Hepatocyte (in vitro differentiated cells): ENCODE data around the gene RASD2.

Source experiments
- EZH2 ChIP-seq: fragments of 200-600 bp; sonication (generic); IDR thresholded peaks from 2 replicates; pipeline ENCODE4 v1.6.1; 2016; ENCODE audit warnings: antibody characterized with exemption, mild to moderate bottlenecking, borderline replicate concordance
- TF ChIP-seq, protein P1 (sequence below): fragments of 200-600 bp; sonication (generic); IDR thresholded peaks from 2 replicates; pipeline ENCODE4 v1.5.1; 2016; ENCODE audit warnings: antibody characterized with exemption, mild to moderate bottlenecking; ENCODE audit not compliant: poor library complexity

DNA sequence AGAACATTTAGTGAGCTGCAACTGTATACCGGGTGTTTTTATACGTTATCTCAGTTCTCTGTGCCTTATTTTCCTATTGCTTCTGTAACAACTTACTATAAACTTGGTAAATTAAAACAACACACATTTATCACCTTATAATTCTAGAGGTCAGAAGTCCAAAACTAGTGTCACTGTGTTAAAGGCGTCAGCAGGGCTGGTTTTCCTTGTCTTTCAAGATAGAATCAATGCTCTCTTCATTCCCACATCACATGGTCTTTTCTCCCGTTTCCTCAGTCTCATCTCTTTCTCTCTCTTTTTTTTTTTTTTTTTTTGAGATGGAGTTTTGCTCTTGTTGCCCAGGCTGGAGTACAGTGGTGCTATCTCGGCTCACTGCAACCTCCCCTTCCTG is 40.4 kb downstream of the RASD2 start:
- no peak for TF ChIP-seq EZH2
- TF ChIP-seq, protein P1, sequence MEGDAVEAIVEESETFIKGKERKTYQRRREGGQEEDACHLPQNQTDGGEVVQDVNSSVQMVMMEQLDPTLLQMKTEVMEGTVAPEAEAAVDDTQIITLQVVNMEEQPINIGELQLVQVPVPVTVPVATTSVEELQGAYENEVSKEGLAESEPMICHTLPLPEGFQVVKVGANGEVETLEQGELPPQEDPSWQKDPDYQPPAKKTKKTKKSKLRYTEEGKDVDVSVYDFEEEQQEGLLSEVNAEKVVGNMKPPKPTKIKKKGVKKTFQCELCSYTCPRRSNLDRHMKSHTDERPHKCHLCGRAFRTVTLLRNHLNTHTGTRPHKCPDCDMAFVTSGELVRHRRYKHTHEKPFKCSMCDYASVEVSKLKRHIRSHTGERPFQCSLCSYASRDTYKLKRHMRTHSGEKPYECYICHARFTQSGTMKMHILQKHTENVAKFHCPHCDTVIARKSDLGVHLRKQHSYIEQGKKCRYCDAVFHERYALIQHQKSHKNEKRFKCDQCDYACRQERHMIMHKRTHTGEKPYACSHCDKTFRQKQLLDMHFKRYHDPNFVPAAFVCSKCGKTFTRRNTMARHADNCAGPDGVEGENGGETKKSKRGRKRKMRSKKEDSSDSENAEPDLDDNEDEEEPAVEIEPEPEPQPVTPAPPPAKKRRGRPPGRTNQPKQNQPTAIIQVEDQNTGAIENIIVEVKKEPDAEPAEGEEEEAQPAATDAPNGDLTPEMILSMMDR, result no peak
